HG02610 (cell line): ENCODE results near the gene CAPZA2.
A peak's percentile ranks its signal among the peaks of the same experiment; 100 is the strongest.
"Not testable (repeated sequence)": the region's sequence is repeated elsewhere in the genome, so short reads cannot be mapped to it uniquely, and the experiment has no call there.

Source experiments
- ATAC-seq: cut with Tn5 transposase; IDR thresholded peaks from one replicate; pipeline ENCODE4 v1.9.1; 2021; ENCODE audit warnings: mild to moderate bottlenecking, moderate library complexity; ENCODE audit not compliant: unreplicated experiment

CAPZA2 gene

GRCh38 chr7:116953372-116953905 lies 91.1 kb downstream of the CAPZA2 start, which contains the start of gene ST7:
ST7 (plus strand) TSS chr7:116953501; CDS start chr7:116953541, 40 bp downstream.
- peak; percentile 33 for ATAC-seq

GRCh38 chr7:116953906-116954838 lies 91.8 kb downstream of the CAPZA2 start:
- peak; percentile 22 for ATAC-seq

GRCh38 chr7:116955340-116955739 lies 93.0 kb downstream of the CAPZA2 start:
- no peak for ATAC-seq

- peak; percentile 86 for ATAC-seq
These were observed 93.6 kb downstream of the CAPZA2 start for GRCh38 chr7:116955801-116956476.

GRCh38 chr7:116956477-116956804 lies 94.1 kb downstream of the CAPZA2 start:
- ATAC-seq = no peak

GRCh38 chr7:116957874-116958273 lies 95.5 kb downstream of the CAPZA2 start:
- ATAC-seq = no peak

- ATAC-seq = not testable (repeated sequence)
These were observed 99.7 kb downstream of the CAPZA2 start for GRCh38 chr7:116961966-116962673.

GRCh38 chr7:116963234-116963633 lies 100.8 kb downstream of the CAPZA2 start:
- no peak for ATAC-seq

- ATAC-seq = no peak
These were observed 104.2 kb downstream of the CAPZA2 start for GRCh38 chr7:116966601-116967000.

GRCh38 chr7:116967254-116967922 lies 105.0 kb downstream of the CAPZA2 start:
- no peak for ATAC-seq

- ATAC-seq = no peak
These were observed 105.6 kb downstream of the CAPZA2 start for GRCh38 chr7:116967983-116968382.

- no peak for ATAC-seq
These were observed 106.2 kb downstream of the CAPZA2 start for GRCh38 chr7:116968631-116969030.

GRCh38 chr7:116969371-116969902 lies 107.0 kb downstream of the CAPZA2 start:
- no peak for ATAC-seq

GRCh38 chr7:116970238-116970910 lies 108.0 kb downstream of the CAPZA2 start:
- peak; percentile 88 for ATAC-seq

- ATAC-seq = not testable (repeated sequence)
These were observed 108.8 kb downstream of the CAPZA2 start for GRCh38 chr7:116971153-116971552.
